NCI-H748 treated with DMSO at 0.1 percent for 48 hours (cell line): ENCODE measurements around the gene IL18RAP.

ENCODE experiments used
- DNase-seq: peaks from one replicate; lab custom pipeline; 2025; lab: John Stamatoyannopoulos, UW

The IL18RAP gene, protein sequence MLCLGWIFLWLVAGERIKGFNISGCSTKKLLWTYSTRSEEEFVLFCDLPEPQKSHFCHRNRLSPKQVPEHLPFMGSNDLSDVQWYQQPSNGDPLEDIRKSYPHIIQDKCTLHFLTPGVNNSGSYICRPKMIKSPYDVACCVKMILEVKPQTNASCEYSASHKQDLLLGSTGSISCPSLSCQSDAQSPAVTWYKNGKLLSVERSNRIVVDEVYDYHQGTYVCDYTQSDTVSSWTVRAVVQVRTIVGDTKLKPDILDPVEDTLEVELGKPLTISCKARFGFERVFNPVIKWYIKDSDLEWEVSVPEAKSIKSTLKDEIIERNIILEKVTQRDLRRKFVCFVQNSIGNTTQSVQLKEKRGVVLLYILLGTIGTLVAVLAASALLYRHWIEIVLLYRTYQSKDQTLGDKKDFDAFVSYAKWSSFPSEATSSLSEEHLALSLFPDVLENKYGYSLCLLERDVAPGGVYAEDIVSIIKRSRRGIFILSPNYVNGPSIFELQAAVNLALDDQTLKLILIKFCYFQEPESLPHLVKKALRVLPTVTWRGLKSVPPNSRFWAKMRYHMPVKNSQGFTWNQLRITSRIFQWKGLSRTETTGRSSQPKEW

DNA sequence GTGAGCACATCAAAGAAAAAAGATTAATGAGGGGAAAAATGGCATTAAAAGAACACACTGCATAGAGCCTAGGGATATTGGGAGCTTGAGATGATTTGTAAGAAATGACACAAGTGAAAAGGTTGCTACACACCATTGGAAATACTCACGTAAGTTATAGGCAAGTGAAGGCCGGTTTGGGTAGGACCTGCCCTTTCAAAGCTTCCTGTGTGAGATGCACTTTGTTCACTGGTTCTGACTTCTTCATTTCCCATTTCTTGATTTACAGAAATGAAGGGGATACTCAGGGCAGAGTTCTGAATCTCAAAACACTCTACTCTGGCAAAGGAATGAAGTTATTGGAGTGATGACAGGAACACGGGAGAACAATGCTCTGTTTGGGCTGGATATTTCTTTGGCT, at the start of gene IL18RAP:
Gene IL18RAP (plus strand): TSS at position 251 of the 400 bp plus-strand sequence. CDS start 118 bp downstream, at position 369.
- DNase-seq = no peak

DNA sequence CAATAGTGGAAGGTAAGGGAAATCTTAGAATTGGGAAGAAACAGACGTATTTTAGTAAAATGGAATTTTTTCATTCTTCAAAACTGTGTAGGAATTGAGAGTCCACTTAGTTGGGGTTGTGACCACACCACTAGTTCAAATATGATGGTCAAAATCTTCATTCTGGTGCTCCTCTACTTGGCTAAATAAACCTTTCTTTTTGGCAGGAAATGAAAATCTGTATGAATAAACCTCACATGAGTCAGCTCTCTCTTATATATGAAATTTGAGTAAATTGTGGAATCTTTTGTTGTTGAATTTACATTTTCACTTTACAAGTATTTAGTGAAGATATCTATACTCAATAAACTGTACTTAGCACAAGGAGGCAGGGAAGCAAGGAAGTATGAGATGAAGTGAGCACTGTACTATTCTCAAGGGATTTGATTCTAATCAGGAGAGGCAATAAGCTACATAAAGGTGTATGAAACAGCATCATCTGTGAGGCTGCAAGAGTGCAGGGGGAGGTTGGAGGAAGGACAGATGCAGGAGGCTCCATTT, 46.8 kb upstream of the IL18RAP start:
- no peak for DNase-seq

DNA sequence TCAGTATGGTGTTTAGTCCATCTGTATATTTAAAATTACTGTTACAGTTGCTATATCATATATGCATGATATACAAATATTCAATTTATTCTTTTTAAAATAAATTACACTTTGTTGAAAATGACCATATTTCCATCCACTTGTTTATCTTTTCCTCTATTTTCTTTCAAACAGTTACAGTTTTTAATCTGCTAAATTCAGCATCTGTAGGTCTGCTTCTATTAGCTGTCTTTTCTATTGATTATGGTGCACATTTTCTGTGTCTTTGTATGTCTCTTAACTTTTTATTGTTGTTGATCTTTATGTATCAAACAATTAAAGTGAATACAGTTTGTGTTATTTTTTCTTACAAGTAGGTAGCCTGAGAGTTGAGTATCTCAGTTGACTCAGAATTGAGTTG, 39.2 kb upstream of the IL18RAP start:
- no peak for DNase-seq

DNA sequence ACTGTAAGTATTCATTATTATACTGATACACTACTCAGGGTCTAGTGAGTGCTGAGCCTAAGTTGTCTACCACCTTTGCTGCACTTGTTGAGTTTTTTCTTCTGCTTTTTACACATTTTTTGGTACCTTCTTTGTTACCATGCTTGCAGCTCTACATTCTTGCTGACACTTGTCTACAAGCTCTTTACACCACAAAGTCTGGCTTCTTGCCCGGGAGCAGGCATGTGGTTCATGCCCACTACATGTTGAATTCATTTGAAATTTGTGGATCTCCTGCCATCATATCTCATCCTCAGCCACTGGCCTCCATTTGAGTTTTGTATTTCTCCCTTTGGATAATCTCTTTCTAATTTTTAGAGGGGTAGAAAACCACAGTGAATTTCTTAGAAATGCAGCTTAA, 37.4 kb upstream of the IL18RAP start:
- DNase-seq = no peak

DNA sequence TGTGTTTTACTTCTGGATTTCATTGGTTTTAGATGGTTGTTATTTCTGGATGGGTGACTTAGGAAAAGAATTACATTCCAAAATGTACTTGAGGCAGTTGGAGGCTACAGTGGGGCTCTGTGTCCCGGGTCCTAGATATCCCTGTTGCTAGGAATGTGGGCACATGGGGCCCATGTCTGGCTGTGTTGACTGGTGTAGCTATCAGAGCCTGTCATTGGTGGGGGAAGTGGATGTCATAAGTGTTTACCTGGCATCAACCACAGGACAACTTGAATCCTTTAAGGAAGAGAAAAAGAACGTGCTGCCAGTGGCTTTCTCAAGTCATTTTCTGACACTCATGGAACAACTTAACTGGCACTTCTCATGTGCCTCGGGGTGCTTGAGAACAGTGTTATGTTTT, 37.0 kb upstream of the IL18RAP start:
- DNase-seq = no peak

DNA sequence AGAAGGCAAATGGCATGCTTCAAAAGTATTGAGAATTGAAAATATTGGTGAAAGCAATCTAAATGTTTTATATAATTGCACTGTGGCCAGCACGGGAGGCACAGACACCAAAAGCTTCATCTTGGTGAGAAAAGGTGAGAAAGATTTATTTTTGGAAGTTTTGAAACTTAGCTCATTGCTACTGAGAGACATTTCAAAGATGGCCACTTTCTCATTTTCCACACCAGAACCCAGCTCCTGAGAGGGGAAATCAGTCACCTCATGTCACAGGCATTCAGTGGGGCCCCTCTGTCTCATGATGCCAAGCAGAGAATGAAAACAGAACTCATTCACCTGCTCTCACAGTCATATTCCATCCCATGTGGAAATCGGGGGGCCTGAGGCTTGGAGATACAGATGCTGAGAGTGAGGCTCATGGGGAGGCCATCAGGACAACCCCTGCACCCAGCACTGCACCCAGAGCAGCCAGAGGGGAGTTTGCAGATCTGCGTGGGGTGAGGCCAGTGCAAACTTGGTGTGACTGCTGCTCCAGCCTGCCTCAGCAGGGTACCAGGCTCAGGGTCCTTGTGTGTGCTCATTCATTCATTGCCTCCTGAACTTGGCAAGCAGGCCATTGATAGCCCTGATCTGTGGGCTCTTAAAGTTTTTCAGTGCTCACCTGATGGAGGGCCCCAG, 36.0 kb upstream of the IL18RAP start:
- DNase-seq = no peak

DNA sequence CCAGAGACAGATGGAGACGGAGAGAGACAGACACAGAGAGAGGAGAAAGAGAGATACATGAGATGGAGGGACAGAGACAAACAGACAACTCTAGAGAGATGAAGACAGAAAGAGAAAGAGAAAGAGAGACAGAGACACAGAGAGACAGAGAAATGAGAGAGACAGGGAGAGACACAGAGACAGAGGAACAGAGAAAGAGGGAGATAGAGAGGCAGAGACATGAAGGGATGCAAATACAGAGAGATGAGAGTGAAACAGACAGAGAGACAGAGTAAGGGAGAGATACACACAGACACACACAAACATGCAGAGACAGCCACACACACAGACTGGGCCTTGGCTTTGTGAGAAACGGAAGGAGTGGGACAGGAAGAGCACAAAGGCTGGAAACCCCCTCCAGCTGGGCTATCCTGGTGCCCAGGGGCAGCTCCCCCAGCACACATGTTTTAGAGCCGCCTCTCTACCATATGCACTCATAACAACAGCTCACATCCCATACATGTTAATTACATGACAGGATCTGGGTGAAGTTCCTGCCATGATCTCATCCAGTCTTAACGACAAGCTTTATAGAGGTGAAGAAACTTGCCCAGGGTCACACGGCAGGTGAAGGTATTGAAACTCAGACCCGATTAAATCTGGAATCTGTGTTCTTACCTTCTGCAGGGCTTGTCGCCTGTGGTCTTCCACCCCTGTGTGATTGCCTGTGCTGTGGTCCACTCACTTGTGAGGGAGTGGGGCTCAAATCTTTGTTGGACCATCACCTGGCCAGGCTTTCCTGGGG, 35.0 kb upstream of the IL18RAP start:
- no peak for DNase-seq

DNA sequence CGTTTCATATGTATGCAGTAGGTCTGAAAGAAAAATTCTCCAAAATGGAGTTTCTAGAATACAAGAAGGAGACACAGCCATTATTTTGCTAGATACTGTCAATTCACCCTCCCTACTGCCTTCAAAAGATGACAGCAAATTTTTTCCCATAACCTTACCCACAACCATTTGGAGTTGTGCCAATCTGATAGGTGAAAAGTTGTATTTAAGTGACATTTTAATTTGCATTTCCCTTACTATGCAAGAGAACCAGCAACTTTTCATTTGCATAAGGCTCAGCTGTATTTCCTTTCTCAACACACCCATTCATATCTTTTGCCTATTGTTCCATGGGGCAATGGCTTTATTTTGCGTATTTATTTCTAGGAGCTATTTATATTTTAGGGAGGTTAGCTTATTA, 31.4 kb upstream of the IL18RAP start:
- no peak for DNase-seq

DNA sequence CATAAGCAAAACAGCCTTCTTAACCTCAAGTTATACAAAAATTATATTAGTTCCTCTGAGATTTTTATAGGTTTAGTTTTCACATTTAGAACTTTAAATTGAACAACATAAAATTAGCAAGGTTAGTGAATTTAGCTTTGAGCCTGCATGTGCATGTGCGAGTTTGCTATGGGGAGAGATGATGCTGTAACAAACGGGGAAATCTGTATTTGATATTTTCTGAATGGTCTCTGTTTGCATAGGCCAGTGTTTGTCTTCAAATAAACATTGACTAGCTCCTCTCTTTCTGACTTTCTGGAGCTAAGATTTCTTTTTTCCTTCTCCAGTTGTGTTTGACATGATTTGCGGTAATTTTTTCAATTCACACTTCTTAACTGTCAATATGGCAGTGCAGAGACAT, 30.9 kb upstream of the IL18RAP start:
- DNase-seq = no peak

DNA sequence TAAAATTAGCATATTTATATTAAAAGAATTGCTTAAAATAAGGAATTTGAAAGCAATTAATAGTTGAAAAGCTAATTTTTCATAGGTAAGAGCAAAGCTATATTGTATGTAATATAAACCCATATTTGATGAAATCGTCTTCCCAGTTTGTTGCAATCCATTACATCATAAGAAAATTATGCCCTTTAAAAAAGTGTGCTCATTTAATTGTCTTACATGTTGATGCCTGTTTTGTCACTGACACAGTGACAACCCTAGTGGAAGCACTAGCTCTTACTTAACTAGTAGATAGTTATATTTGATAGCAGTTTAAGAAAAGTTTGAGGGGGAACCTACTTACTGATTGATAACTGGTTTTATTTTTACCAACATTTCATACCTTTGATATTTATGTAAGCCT, 30.0 kb upstream of the IL18RAP start:
- no peak for DNase-seq

DNA sequence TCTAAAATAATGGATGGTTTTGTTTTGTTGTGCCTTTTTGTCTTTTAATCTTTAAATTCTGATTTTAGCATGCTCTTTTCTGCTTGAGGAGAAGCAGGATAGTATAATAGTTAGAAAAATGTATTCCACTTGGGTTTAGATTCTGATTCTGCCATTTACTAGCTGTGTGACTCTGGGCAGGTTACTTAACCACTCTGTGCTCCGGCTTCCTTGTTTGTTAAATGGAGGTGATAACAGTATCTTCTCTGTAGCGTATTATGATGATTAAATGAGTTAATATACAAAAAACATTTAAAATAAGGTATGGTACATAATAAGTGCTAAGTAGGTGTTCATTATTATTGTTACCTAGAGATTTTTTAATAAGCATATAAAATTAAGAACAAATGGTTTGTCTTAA, 26.9 kb upstream of the IL18RAP start:
- no peak for DNase-seq

DNA sequence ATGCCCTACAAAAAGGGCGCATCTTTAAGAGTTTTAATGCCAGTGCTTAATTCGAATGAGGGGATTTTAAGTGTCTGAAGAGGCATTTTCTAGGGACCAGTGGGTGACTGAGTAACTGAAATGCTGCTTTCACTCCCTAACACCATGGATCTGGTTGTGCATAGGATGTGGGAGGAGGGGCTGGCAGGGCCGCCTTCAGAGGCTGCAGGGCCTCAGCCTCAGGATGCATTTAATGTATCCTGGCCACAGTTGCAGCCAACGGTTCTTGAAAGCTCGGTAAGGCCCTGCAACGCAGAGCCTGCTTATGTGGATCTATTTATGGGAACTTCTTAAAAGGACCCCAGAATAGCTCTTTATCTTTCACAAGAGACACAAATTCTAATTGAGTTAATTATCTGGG, 25.8 kb upstream of the IL18RAP start:
- DNase-seq = no peak

DNA sequence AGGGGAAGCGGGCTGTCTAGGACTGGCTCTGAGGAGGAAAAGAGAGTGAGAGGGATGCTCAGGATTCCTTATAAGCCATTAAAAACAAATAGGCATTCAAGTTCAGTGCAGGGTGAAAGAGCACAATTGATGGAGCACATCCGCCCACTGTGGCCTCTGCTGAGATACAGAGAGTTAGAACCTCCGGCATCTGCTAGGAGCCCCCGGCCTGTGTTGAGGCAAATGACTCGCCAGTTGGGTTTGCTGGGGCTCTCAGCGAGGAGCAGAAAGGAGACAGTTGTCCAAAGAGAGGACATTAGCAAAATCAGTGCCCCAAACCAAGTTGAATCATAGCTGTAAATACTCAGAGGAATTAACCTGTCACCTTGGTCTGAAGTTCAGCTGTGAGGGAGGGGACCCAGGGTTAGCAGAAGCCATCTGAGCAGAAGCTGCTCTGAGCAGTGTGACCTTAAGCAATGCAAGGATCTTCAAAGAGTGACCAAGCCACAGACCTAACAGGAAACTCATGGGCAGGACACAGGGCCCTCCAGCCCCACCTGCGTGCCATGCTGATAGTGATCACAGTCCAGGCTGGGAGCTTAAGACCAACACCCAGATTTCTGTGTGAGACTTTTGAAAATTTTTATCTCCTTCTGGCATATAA, 23.3 kb upstream of the IL18RAP start:
- no peak for DNase-seq

DNA sequence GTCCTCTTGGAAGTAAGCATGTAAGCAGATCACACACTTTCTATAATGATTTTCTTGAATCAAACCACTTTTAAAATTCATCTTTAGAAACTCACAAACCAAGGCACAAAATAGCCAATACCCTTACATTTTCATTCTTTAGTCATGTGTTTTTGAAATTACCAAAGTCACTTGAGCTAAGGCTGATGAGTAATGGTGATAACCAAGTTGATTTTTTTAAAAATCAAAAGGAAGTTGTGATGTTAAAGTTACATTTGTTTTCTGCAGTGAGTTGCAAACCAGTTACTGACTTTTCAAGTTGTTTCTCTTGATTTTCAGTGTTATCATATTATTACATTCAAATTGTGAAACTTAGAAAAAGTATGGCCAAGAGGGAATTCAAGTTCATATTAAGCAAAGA, 21.5 kb upstream of the IL18RAP start:
- DNase-seq = no peak

DNA sequence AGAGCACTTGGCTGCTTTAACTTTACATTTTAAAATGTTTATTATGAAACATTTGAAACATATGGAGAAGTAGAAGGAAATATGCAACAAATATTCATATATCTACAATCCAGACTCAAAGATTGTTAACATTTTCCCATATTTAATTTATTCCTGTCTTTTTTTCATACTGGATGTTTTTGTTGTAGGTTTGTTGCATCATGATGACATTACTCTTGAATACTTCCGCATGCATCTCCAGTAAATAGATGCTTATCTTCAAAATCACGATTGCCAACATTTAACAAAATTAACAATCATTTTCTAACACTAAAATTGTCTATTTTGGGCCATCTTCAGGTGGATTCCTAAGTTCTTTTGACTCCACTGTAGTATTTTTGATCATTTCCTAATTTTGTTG, 21.1 kb upstream of the IL18RAP start:
- no peak for DNase-seq

DNA sequence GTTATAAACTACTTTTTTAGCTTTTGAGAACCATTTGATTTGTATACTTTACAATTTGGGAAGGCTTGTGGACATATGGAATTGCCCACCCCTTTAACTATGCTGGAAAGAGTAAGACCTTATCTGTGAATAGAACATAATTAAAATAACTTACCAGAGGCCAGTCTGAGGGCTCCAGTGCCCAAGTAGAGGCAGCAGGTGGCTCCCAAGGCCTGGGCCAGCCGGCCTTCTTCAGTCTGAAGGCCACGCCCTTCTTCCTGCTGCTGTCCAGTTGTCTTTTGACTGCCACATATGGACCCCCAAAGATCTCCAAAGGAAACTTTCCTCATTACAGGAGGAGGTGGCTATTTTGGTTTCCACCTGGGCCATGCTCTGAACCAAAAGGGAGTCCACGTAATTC, 12.0 kb upstream of the IL18RAP start:
- DNase-seq = no peak

DNA sequence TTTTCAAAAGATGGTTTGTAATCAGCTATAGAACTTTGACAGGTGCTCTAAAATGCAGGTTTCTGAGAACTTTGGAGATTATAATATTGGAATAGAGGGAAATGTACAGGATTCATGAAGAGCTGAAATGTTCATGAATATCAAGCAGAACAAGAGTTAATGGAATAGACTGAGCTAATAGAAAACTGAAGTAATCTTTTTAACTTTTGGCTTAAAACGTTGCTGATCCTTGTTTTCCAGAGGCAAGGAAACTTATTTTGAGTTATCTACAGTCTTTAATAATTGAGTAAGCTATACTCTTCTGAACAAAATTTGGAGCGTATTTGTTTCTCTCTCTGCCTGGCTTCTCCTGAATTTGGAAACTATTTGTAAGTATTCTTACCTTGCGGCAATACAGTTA, 10.8 kb upstream of the IL18RAP start:
- DNase-seq = no peak

DNA sequence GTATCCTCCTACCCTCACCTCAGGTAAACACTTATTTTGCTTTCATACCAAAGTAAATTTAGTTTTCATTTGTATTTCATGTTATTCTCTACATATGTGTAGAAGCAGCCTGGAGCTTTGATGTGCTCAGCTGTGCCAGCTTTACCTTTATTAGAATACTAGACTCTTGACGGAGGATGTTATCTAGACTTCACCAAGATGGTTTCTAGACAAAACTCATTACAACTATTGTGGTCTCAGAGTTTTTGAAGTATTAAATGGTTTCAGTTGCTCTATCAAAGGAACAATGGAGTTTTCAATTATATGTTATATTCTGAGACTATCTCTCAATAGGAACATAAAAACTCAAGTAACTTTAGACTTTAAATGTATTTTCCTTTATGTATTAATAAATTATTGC, 5.0 kb upstream of the IL18RAP start:
- DNase-seq = no peak

DNA sequence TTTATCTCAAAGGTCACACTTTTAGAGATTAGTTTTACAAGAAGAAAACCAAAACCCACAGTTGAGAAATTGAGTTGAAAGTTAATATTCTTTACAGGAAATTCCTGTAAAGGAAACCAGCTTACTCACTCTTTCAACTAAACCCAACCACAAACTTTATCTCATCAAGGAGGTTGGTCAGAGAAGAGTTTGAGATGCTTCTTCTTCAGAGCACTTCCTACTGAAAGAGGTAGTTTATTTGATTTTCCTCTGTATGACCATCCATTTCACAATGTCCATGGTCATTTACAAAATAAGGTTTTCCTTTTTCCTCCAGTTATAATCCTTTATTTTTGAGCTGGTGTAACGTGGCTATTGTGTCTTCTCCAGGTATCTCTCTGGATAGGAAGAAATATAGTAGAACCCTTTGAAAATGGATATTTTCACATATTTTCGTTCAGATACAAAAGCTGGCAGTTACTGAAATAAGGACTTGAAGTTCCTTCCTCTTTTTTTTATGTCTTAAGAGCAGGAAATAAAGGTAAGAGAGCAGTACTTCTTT, 4.5 kb upstream of the IL18RAP start:
- DNase-seq = no peak

DNA sequence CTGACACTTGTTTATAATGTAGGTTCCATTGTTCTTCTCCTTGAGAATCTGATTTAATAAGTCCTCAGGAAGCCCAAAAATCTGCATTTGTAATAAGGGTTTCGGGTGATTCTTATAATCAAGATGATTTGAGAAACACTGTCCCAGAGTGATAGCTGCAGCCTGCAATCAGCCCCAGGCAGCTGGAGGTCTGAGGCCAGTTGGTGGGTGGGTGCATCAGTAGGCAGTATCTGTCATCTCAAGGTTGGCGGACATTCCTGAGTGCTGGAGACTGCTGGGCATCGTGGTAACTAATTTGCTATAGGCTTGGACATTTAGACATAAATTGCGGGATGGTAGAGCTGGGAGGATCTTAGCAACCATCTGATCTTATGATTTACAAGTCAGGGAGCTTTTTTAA, 2.7 kb upstream of the IL18RAP start:
- DNase-seq = no peak
